GM19238 (cell line): ENCODE data around the gene ZDHHC1.
A peak's percentile ranks its signal among the peaks of the same experiment; 100 is the strongest.

Experiments used
- DNase-seq: peaks from one replicate; pipeline ENCODE4 v3.0.0; 2011; ENCODE audit warnings: low spot score; ENCODE audit not compliant: insufficient read length

Gene ZDHHC1

GRCh38 chr16:67447508-67448076, 31.3 kb upstream of the ZDHHC1 start:
- peak; percentile 78 for DNase-seq

- no peak for DNase-seq
Observed at GRCh38 chr16:67446968-67447507, 30.8 kb upstream of the ZDHHC1 start.

- no peak for DNase-seq
Observed at GRCh38 chr16:67445913-67446907, 29.9 kb upstream of the ZDHHC1 start.

- DNase-seq, result no peak
Observed at GRCh38 chr16:67445441-67445912, 29.2 kb upstream of the ZDHHC1 start.

- no peak for DNase-seq
Observed at GRCh38 chr16:67445126-67445426, 28.8 kb upstream of the ZDHHC1 start.

GRCh38 chr16:67444259-67445125, 28.2 kb upstream of the ZDHHC1 start:
- DNase-seq, result no peak

GRCh38 chr16:67443265-67443664, 27.0 kb upstream of the ZDHHC1 start:
- no peak for DNase-seq

GRCh38 chr16:67442581-67443255, 26.4 kb upstream of the ZDHHC1 start:
- DNase-seq, result no peak

GRCh38 chr16:67441907-67442306, 25.6 kb upstream of the ZDHHC1 start:
- DNase-seq, result no peak

- DNase-seq, result no peak
Observed at GRCh38 chr16:67441271-67441753, 25.0 kb upstream of the ZDHHC1 start.

GRCh38 chr16:67438824-67439393, 22.6 kb upstream of the ZDHHC1 start:
- no peak for DNase-seq

GRCh38 chr16:67438098-67438791, 22.0 kb upstream of the ZDHHC1 start:
- DNase-seq, result no peak

- no peak for DNase-seq
Observed at GRCh38 chr16:67437513-67437912, 21.2 kb upstream of the ZDHHC1 start.

GRCh38 chr16:67436640-67437193, 20.4 kb upstream of the ZDHHC1 start:
- DNase-seq, result no peak

- no peak for DNase-seq
Observed at GRCh38 chr16:67435758-67436164, 19.5 kb upstream of the ZDHHC1 start.

GRCh38 chr16:67433131-67433719, 16.9 kb upstream of the ZDHHC1 start:
- no peak for DNase-seq

GRCh38 chr16:67432506-67432890, 16.2 kb upstream of the ZDHHC1 start:
- no peak for DNase-seq

GRCh38 chr16:67431775-67432505, 15.7 kb upstream of the ZDHHC1 start:
- no peak for DNase-seq
